HCT116 (cell line): ENCODE data around the gene REEP6. TPM values are rescaled to one million over a fixed set of nuclear protein-coding genes. Genes with fewer than 3 reads are reported as not detected.

ENCODE experiments used
- ATAC-seq: fragments of 200-7000 bp; cut with Tn5 transposase; 2 replicates; pipeline ENCODE4 v1.9.1; 2020; ENCODE audit warnings: mild to moderate bottlenecking, moderate library complexity
- BruUV-seq: library from RNA; stranded (reverse); fragments of 400-500 nt; replicated peaks from 2 replicates; lab custom pipeline; 2021; lab: Mats Ljungman, UMichigan
- CTCF ChIA-PET: fragments of 300-600 bp; sonication (Branson Sonifier 250); formaldehyde crosslinking; loops from one replicate; lab custom pipeline; 2021; ENCODE audit warnings: antibody characterized with exemption; lab: Charles Lee
- POLR2A ChIA-PET: fragments of 300-600, 350-600 bp; sonication (Branson Sonifier 250); formaldehyde crosslinking; loops from one replicate; lab custom pipeline; 2021; ENCODE audit warnings: antibody characterized with exemption; lab: Charles Lee
- RAD21 ChIA-PET, 2 experiments: fragments of 300-600 bp; sonication (Branson Sonifier 250); formaldehyde crosslinking; loops; one replicate each; lab custom pipeline; 2023; ENCODE audit warnings: low total read pairs in 2 of 2; ENCODE audit not compliant: uncharacterized antibody in 2 of 2, unreplicated experiment in 2 of 2, low non-redundant PET in 1 of 2; lab: Charles Lee
- DNase-seq: peaks from one replicate; pipeline ENCODE4 v3.0.0-alpha.2; 2010; ENCODE audit warnings: low read depth, low spot score
- H2AFZ ChIP-seq: fragments of 200-600 bp; shearing (Covaris generic), sonication (generic); 2 replicates; pipeline ENCODE4 v1.6.1; 2017; ENCODE audit warnings: low read depth, mixed run types, mixed read lengths, antibody characterized with exemption, low read length; ENCODE audit not compliant: poor library complexity, severe bottlenecking
- H3K27ac ChIP-seq: 2 replicates; pipeline ENCODE4 v1.5.1; 2012; ENCODE audit warnings: low read depth, low read length
- H3K27me3 ChIP-seq: fragments of 200-600 bp; sonication (generic); 2 replicates; pipeline ENCODE4 v1.6.1; 2016; ENCODE audit warnings: mixed run types, low read length, mixed read lengths; ENCODE audit not compliant: insufficient read depth
- H3K36me3 ChIP-seq, 2 experiments: fragments of 200-500 bp in 1 of 2; fragments of 200-600 bp in 1 of 2; sonication (Bioruptor generic) in 1 of 2; sonication (generic) in 1 of 2; 2 replicates each; pipeline versions ENCODE4 v1.5.1 to v1.6.1; 2014 to 2016; ENCODE audit warnings: low read length in 2 of 2, inconsistent platforms in 1 of 2, mixed read lengths in 1 of 2, mixed run types in 1 of 2; ENCODE audit not compliant: insufficient read depth in 2 of 2, control insufficient read depth in 1 of 2
- H3K4me1 ChIP-seq, 2 experiments: fragments of 200-600 bp in 1 of 2; sonication (generic) in 1 of 2; 2 replicates each; pipeline versions ENCODE4 v1.5.1 to v1.6.1; 2012 to 2017; ENCODE audit warnings: low read length in 2 of 2, inconsistent platforms in 1 of 2, mild to moderate bottlenecking in 1 of 2, mixed read lengths in 1 of 2, mixed run types in 1 of 2, moderate library complexity in 1 of 2; ENCODE audit not compliant: insufficient read depth in 2 of 2, control insufficient read depth in 1 of 2
- H3K4me2 ChIP-seq: fragments of 200-600 bp; sonication (generic); 2 replicates; pipeline ENCODE4 v1.6.1; 2017; ENCODE audit warnings: mixed run types, low read length, mixed read lengths
- H3K4me3 ChIP-seq, 2 experiments: fragments of 200-600 bp in 1 of 2; sonication (generic) in 1 of 2; replicated peaks in 1 of 2; 2 replicates each; pipeline ENCODE4 v1.5.1; 2011 to 2016; ENCODE audit warnings: low read length in 2 of 2, control low read depth in 1 of 2, low read depth in 1 of 2, mild to moderate bottlenecking in 1 of 2, mixed read lengths in 1 of 2, mixed run types in 1 of 2
- H3K79me2 ChIP-seq: fragments of 200-600 bp; sonication (generic); 2 replicates; pipeline ENCODE4 v1.6.1; 2017; ENCODE audit warnings: mild to moderate bottlenecking, mixed run types, low read length, moderate library complexity, mixed read lengths; ENCODE audit not compliant: insufficient read depth
- H3K9ac ChIP-seq: fragments of 200-600 bp; sonication (generic); 2 replicates; pipeline ENCODE4 v1.6.1; 2016; ENCODE audit warnings: low read length, mixed read lengths
- H3K9me2 ChIP-seq: fragments of 200-600 bp; sonication (generic), shearing (Covaris generic); 2 replicates; pipeline ENCODE4 v1.6.1; 2017; ENCODE audit warnings: mixed run types, mild to moderate bottlenecking, moderate library complexity; ENCODE audit not compliant: insufficient read depth
- H3K9me3 ChIP-seq, 2 experiments: fragments of 200-500 bp in 1 of 2; fragments of 200-600 bp in 1 of 2; sonication (Bioruptor generic) in 1 of 2; sonication (generic) in 1 of 2; 2 replicates each; pipeline ENCODE4 v1.6.1; 2014 to 2017; ENCODE audit warnings: low read length in 2 of 2, mixed read lengths in 2 of 2, inconsistent platforms in 1 of 2, low read depth in 1 of 2, mild to moderate bottlenecking in 1 of 2, mixed run types in 1 of 2, moderate library complexity in 1 of 2; ENCODE audit not compliant: control insufficient read depth in 1 of 2, insufficient read depth in 1 of 2
- H4K20me1 ChIP-seq: fragments of 200-600 bp; sonication (generic), shearing (Covaris generic); 2 replicates; pipeline ENCODE4 v1.6.1; 2017; ENCODE audit warnings: mixed run types, mild to moderate bottlenecking, moderate library complexity; ENCODE audit not compliant: insufficient read depth
- CBX3 ChIP-seq: IDR thresholded peaks from 2 replicates; pipeline ENCODE4 v1.6.1; 2012; ENCODE audit warnings: low read depth
- CEBPB ChIP-seq: IDR thresholded peaks from 2 replicates; pipeline ENCODE4 v1.6.1; 2012; ENCODE audit warnings: low read depth
- ELF1 ChIP-seq: IDR thresholded peaks from 2 replicates; pipeline ENCODE4 v1.6.1; 2012; ENCODE audit warnings: low read depth, borderline replicate concordance
- EZH2 ChIP-seq: fragments of 200-600 bp; sonication (generic); IDR thresholded peaks from 2 replicates; pipeline ENCODE4 v1.6.1; 2017; ENCODE audit warnings: antibody characterized with exemption, mixed run types
- EZH2phosphoT487 ChIP-seq: fragments of 200-600 bp; IDR thresholded peaks from 2 replicates; pipeline ENCODE4 v1.6.1; 2018; ENCODE audit warnings: antibody characterized with exemption, borderline replicate concordance
- JUND ChIP-seq: IDR thresholded peaks from 2 replicates; pipeline ENCODE4 v1.6.1; 2012
- POLR2A ChIP-seq: IDR thresholded peaks from 2 replicates; pipeline ENCODE4 v1.7.0; 2011; ENCODE audit warnings: borderline replicate concordance; ENCODE audit not compliant: insufficient read depth, insufficient read length; ENCODE audit errors: extremely low read depth
- POLR2AphosphoS5 ChIP-seq: IDR thresholded peaks from 2 replicates; pipeline ENCODE4 v1.6.1; 2011; ENCODE audit warnings: mild to moderate bottlenecking, low read depth, low read length, moderate library complexity
- RAD21 ChIP-seq: IDR thresholded peaks from 2 replicates; pipeline ENCODE4 v1.6.1; 2012; ENCODE audit warnings: low read depth, mild to moderate bottlenecking
- SIN3A ChIP-seq: IDR thresholded peaks from 2 replicates; pipeline ENCODE4 v1.6.1; 2012; ENCODE audit warnings: low read depth
- SP1 ChIP-seq: IDR thresholded peaks from 2 replicates; pipeline ENCODE4 v1.6.1; 2012; ENCODE audit warnings: low read depth
- SRF ChIP-seq: IDR thresholded peaks from 2 replicates; pipeline ENCODE4 v1.6.1; 2012; ENCODE audit warnings: low read depth
- TCF7L2 ChIP-seq: IDR thresholded peaks from 2 replicates; pipeline ENCODE4 v1.7.0; 2011; ENCODE audit warnings: borderline replicate concordance, inconsistent platforms; ENCODE audit not compliant: insufficient read depth, insufficient read length; ENCODE audit errors: extremely low read depth
- ZFX ChIP-seq: fragments of 450-650 bp; IDR thresholded peaks from 2 replicates; pipeline ENCODE4 v1.6.1; 2017
- intact Hi-C: fragments of 100-400 bp; cut with micrococcal nuclease; formaldehyde crosslinking; loops from 2 replicates; pipeline ENCODE4 v1.10.0; 2022
- total RNA-seq: library from RNA; stranded (reverse); gene quantifications from one replicate; pipeline ENCODE4 v1.2.1, GENCODE V29; 2021; ENCODE audit not compliant: unreplicated experiment
- TF ChIP-seq, protein P1 (sequence below), 3 experiments: fragments of 200-600 bp in 1 of 3; sonication (generic) in 1 of 3; IDR thresholded peaks in 2 of 3; conservative IDR thresholded peaks in 1 of 3; 2 replicates each; pipeline ENCODE4 v1.5.1; 2012 to 2017; ENCODE audit warnings: low read depth in 2 of 3, low read length in 2 of 3, antibody characterized with exemption in 1 of 3, borderline replicate concordance in 1 of 3, control low read depth in 1 of 3, mild to moderate bottlenecking in 1 of 3, mixed read lengths in 1 of 3, mixed run types in 1 of 3, moderate library complexity in 1 of 3; ENCODE audit not compliant: insufficient read depth in 1 of 3
- TF ChIP-seq, protein P2 (sequence below): IDR thresholded peaks from 2 replicates; pipeline ENCODE4 v1.6.1; 2011; ENCODE audit warnings: mild to moderate bottlenecking, low read length, moderate library complexity; ENCODE audit not compliant: insufficient replicate concordance; ENCODE audit errors: extremely low read depth

Gene REEP6
- total RNA-seq, 1 experiment from 2014 or later: 53.9 TPM

DNA sequence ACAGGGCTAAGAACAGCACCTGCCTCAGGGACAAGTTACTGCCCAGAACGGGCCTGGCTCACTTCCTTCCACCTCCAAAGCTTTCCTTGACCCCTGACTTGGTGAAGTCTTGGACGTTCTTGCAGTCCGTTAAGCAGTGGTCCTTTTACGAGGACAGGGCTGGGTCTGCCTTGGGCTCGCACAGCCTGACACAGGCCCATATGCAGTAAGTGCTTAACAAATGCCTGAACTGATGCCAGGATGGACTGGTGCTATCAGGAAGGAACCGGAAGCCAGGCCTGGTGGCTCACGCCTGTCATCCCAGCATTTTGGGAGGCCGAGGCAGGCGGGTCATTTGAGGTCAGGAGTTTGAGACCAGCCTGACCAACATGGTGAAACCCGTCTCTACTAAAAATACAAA, 31.1 kb downstream of the REEP6 start:
- ATAC-seq: no peak
- H3K9me3 ChIP-seq: no peaks in the 10 kb centered on the region
- H2AFZ ChIP-seq: no peak overlapping the region
- BruUV-seq: no TSS peak
- H3K9me2 ChIP-seq: no peaks in the 10 kb centered on the region
- DNase-seq: no peak
- H3K4me2 ChIP-seq: no peak overlapping the region
- H3K36me3 ChIP-seq: no peaks in the 10 kb centered on the region
- ChIA-PET POLR2A (no interaction called here), CTCF (interaction anchor here (0.5 to 1.2 kb wide), 2 partner anchors 24 to 304 kb away, joined by 4 to 5 read pairs; no protein-coding TSS in a partner anchor), RAD21 (no interaction called here)
- no peaks in the 10 kb centered on the region for H4K20me1 ChIP-seq
- no peaks in the 10 kb centered on the region for H3K27me3 ChIP-seq
- H3K27ac ChIP-seq: no peak overlapping the region
- H3K9ac ChIP-seq: no peak overlapping the region
- H3K79me2 ChIP-seq: no peaks in the 10 kb centered on the region
- no peak overlapping the region for H3K4me3 ChIP-seq
- no peaks in the 10 kb centered on the region for H3K4me1 ChIP-seq
- intact Hi-C loops: no loop called here
- TF ChIP-seq EZH2 (no peak), JUND (no peak), SIN3A (no peak), CEBPB (no peak), POLR2AphosphoS5 (no peak), CBX3 (no peak), ELF1 (no peak), POLR2A (no peak), SRF (no peak), EZH2phosphoT487 (no peak), TCF7L2 (no peak), SP1 (no peak), RAD21 (no peak), ZFX (no peak)
- TF ChIP-seq, protein P1, sequence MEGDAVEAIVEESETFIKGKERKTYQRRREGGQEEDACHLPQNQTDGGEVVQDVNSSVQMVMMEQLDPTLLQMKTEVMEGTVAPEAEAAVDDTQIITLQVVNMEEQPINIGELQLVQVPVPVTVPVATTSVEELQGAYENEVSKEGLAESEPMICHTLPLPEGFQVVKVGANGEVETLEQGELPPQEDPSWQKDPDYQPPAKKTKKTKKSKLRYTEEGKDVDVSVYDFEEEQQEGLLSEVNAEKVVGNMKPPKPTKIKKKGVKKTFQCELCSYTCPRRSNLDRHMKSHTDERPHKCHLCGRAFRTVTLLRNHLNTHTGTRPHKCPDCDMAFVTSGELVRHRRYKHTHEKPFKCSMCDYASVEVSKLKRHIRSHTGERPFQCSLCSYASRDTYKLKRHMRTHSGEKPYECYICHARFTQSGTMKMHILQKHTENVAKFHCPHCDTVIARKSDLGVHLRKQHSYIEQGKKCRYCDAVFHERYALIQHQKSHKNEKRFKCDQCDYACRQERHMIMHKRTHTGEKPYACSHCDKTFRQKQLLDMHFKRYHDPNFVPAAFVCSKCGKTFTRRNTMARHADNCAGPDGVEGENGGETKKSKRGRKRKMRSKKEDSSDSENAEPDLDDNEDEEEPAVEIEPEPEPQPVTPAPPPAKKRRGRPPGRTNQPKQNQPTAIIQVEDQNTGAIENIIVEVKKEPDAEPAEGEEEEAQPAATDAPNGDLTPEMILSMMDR (IDR thresholded peaks at IDR 0.05 in 2 of 3, conservative IDR thresholded peaks at IDR 0.05 in 1 of 3; ENCODE audit: borderline replicate concordance in 1 of 3, insufficient read depth in 1 of 3, low read depth in 2 of 3, low read length in 2 of 3): no peak
- TF ChIP-seq, protein P2, sequence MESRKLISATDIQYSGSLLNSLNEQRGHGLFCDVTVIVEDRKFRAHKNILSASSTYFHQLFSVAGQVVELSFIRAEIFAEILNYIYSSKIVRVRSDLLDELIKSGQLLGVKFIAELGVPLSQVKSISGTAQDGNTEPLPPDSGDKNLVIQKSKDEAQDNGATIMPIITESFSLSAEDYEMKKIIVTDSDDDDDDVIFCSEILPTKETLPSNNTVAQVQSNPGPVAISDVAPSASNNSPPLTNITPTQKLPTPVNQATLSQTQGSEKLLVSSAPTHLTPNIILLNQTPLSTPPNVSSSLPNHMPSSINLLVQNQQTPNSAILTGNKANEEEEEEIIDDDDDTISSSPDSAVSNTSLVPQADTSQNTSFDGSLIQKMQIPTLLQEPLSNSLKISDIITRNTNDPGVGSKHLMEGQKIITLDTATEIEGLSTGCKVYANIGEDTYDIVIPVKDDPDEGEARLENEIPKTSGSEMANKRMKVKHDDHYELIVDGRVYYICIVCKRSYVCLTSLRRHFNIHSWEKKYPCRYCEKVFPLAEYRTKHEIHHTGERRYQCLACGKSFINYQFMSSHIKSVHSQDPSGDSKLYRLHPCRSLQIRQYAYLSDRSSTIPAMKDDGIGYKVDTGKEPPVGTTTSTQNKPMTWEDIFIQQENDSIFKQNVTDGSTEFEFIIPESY: no peak
